ENCODE data around the gene ZNF133. TPM values are rescaled to one million over a fixed set of nuclear protein-coding genes. Genes with fewer than 3 reads are reported as not detected.
A peak's percentile ranks its signal among the peaks of the same experiment; 100 is the strongest.

Gene ZNF133
- total and polyA plus RNA-seq, 2 of the 13 experiments (the other 11 are each of a cell fraction or from before 2014, with no cell fraction given): 23.5 to 26.7 TPM

GRCh38 chr20:18287546-18287914, 797 bp upstream of the ZNF133 start (continued):
- TF ChIP-seq YY1 (IDR thresholded peaks at IDR 0.05; ENCODE audit: insufficient read depth, insufficient replicate concordance, low read depth, low read length): peak; percentile 87
- TF ChIP-seq MTA1 (CRISPR knock-in tag; IDR thresholded peaks at IDR 0.05; ENCODE audit: borderline replicate concordance): no peak
- TF ChIP-seq SALL2 (CRISPR knock-in tag; IDR thresholded peaks at IDR 0.05): no peak
- peak; percentile 72; the same call in 1 of the 2 replicates for TF ChIP-seq CCDC6 (CRISPR knock-in tag; IDR thresholded peaks at IDR 0.05)
- TF ChIP-seq ZNF720 (CRISPR knock-in tag; IDR thresholded peaks at IDR 0.05): no peak
- TF ChIP-seq ZNF816 (CRISPR knock-in tag; IDR thresholded peaks at IDR 0.05; ENCODE audit: borderline replicate concordance): peak; percentile 89; the same call in 1 of the 2 replicates
- TF ChIP-seq ZNF446 (CRISPR knock-in tag; IDR thresholded peaks at IDR 0.05): no peak
- 0 out of 2 replicates have a peak, but pooled peaks have one; percentile 47 for TF ChIP-seq PAF1 (CRISPR knock-in tag; IDR thresholded peaks at IDR 0.05)
- no peak for TF ChIP-seq ZNF598 (CRISPR knock-in tag; IDR thresholded peaks at IDR 0.05; ENCODE audit: borderline replicate concordance)
- no peak for TF ChIP-seq BRD4 (CRISPR knock-in tag; IDR thresholded peaks at IDR 0.05)
- no peak for TF ChIP-seq HNF4A (CRISPR knock-in tag; IDR thresholded peaks at IDR 0.05)
- TF ChIP-seq ZSCAN5A (CRISPR knock-in tag; IDR thresholded peaks at IDR 0.05; ENCODE audit: borderline replicate concordance): peak; percentile 88
- no peak for TF ChIP-seq MTA3 (CRISPR knock-in tag; IDR thresholded peaks at IDR 0.05)
- TF ChIP-seq ZNF296 (CRISPR knock-in tag; conservative IDR thresholded peaks at IDR 0.05): no peak; the same call in 1 of the 2 replicates
- TF ChIP-seq TGIF2 (CRISPR knock-in tag; IDR thresholded peaks at IDR 0.05): no peak
- TF ChIP-seq FOXA3 (CRISPR knock-in tag; IDR thresholded peaks at IDR 0.05): no peak
- no peak for TF ChIP-seq NONO (IDR thresholded peaks at IDR 0.05)
- TF ChIP-seq NONO (CRISPR knock-in tag; conservative IDR thresholded peaks at IDR 0.05): no peak
- no peak for TF ChIP-seq ZNF280B (CRISPR knock-in tag; IDR thresholded peaks at IDR 0.05; ENCODE audit: borderline replicate concordance)
- peak; percentile 83; the same call in 1 of the 2 replicates for TF ChIP-seq ZNF878 (CRISPR knock-in tag; IDR thresholded peaks at IDR 0.05)
- 0 out of 2 replicates have a peak, but pooled peaks have one; percentile 62 for TF ChIP-seq ZNF737 (CRISPR knock-in tag; IDR thresholded peaks at IDR 0.05; ENCODE audit: borderline replicate concordance)
- TF ChIP-seq EZH2 (conservative IDR thresholded peaks at IDR 0.05; ENCODE audit: low read depth, low read length): no peak
- no peak for TF ChIP-seq FIP1L1 (IDR thresholded peaks at IDR 0.05; ENCODE audit: borderline replicate concordance, insufficient read depth, low read depth, low read length)
- TF ChIP-seq PRMT3 (CRISPR knock-in tag; IDR thresholded peaks at IDR 0.05; ENCODE audit: borderline replicate concordance, low read depth): peak; percentile 80
- peak; percentile 81; the same call in 1 of the 2 replicates for TF ChIP-seq EHMT2 (IDR thresholded peaks at IDR 0.05; ENCODE audit: borderline replicate concordance, low read depth, low read length)
- 0 out of 2 replicates have a peak, but pooled peaks have one; percentile 81 for TF ChIP-seq NFIB (CRISPR knock-in tag; IDR thresholded peaks at IDR 0.05; ENCODE audit: borderline replicate concordance)
- TF ChIP-seq ZKSCAN1 (IDR thresholded peaks at IDR 0.05; ENCODE audit: low read length): no peak
